B cell (primary cell): ENCODE results near the gene SLC9A9.

Source experiments
- EZH2 ChIP-seq: IDR thresholded peaks from 2 replicates; pipeline ENCODE4 v1.6.1; 2012; ENCODE audit warnings: borderline replicate concordance, low read depth, mild to moderate bottlenecking, moderate library complexity, low read length; ENCODE audit not compliant: insufficient read depth, poor library complexity, severe bottlenecking
- TF ChIP-seq, protein P1 (sequence below): fragments of 200-600 bp; IDR thresholded peaks from one replicate; pipeline ENCODE4 v1.8.0; 2022; ENCODE audit warnings: antibody characterized with exemption, mild to moderate bottlenecking

GRCh38 chr3:143402602-143403001 lies 445.7 kb downstream of the SLC9A9 start:
- TF ChIP-seq, protein P1, sequence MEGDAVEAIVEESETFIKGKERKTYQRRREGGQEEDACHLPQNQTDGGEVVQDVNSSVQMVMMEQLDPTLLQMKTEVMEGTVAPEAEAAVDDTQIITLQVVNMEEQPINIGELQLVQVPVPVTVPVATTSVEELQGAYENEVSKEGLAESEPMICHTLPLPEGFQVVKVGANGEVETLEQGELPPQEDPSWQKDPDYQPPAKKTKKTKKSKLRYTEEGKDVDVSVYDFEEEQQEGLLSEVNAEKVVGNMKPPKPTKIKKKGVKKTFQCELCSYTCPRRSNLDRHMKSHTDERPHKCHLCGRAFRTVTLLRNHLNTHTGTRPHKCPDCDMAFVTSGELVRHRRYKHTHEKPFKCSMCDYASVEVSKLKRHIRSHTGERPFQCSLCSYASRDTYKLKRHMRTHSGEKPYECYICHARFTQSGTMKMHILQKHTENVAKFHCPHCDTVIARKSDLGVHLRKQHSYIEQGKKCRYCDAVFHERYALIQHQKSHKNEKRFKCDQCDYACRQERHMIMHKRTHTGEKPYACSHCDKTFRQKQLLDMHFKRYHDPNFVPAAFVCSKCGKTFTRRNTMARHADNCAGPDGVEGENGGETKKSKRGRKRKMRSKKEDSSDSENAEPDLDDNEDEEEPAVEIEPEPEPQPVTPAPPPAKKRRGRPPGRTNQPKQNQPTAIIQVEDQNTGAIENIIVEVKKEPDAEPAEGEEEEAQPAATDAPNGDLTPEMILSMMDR: no peak
- TF ChIP-seq EZH2: no peak
